Spleen (tissue), 3 donors: ENCODE results near the gene ETV6.
A peak's percentile ranks its signal among the peaks of the same experiment; 100 is the strongest.

ENCODE experiments used
- POLR2A ChIP-seq, 3 donors: fragments of 450-650 bp; IDR thresholded peaks; one replicate each; pipeline ENCODE4 v1.5.1; 2017; ENCODE audit warnings: antibody characterized with exemption in 3 of 3, mild to moderate bottlenecking in 1 of 3
- POLR2AphosphoS5 ChIP-seq, 3 donors: sonication (generic); formaldehyde crosslinking; IDR thresholded peaks; one replicate each; pipeline ENCODE4 v1.5.1; 2017; ENCODE audit warnings: antibody characterized with exemption in 3 of 3

DNA sequence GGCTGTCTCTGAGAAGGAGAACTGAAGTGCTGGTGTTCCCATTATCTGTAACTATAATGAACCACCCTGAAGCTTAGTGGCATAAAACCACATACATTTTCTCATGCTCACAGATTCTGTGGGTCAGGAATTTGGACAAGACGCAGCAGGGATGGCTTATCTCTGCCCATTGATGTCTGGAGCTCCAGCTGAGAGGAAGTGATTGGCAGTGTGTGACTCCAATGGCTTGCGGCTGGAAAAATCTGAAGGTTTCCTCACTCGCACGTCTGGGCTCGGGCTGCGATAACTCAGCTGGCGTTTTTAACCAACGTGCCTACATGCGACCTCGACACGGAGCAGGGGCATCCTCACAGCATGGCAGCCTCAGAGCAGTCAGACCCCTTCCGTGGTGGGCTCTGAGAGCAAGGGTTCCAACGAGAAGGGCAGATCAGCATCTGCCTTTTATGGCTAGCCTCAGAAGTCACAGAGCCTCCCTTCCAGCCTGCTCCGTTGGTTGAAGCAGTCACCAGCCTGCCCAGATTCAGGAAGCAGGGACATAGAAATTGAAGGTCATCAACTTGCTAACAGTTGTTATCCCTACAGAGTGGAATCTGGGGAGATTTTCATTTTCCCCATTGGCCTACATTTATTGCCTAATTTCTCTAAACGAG is 277.9 kb downstream of the ETV6 start:
- TF ChIP-seq POLR2AphosphoS5 (IDR thresholded peaks at IDR 0.05) (peak in 1 of 3 donors; percentile 26), POLR2A (IDR thresholded peaks at IDR 0.05) (no peak)
